Measurements from ENCODE around the gene CCDC174.
"Not testable (repeated sequence)": the region's sequence is repeated elsewhere in the genome, so short reads cannot be mapped to it uniquely, and the experiment has no call there.

CCDC174 gene

DNA sequence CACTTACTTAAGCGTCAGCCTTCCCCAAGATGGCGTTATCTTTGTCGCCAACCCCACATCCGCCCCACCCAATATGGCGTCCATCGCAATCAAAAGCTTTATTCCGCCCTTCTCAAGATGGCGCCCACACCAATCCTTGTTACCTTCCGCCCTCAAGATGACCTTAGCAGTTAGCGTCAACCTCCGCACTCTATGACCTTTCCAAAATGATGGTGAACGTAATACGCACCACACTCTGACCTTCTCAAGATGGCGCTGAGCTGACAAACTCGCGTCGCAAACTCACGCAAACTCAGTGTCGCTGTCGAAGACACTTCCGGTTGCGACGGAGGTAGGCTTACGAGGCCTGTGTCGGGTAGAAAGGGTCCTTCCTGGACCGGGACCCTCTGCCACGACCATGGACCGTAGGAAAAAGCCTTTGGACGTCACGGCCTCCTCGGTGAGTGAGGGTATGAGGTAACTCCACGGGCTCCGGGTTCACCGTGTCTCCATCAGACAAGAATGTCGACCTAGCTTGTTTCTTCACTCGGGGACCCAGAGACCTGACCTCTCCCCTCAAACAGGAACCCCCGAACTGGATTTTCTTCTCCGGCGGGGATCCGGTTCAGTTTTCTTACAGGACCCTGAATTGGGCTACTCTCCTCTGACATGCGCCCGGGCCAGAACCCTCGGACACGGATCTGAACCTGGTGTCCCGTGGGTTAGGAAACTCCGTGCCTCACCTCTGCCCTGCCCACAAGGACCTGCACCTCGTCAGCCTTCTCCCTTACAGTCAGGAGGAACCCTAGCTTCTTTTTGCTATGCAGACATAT, at the start of gene CCDC174:
Gene CCDC174 (plus strand): TSS at position 323 of the 812 bp plus-strand sequence. CDS start 75 bp downstream, at position 398.
- DNase-seq (ENCODE audit: low read depth in 3 of 3, low spot score in 1 of 3) = peak; percentile 87 to 89 (median 87)

- no peak for DNase-seq (ENCODE audit: low read depth in 3 of 3, low spot score in 1 of 3)
Observed at GRCh38 chr3:14602006-14602803, 49.4 kb upstream of the CCDC174 start.

DNA sequence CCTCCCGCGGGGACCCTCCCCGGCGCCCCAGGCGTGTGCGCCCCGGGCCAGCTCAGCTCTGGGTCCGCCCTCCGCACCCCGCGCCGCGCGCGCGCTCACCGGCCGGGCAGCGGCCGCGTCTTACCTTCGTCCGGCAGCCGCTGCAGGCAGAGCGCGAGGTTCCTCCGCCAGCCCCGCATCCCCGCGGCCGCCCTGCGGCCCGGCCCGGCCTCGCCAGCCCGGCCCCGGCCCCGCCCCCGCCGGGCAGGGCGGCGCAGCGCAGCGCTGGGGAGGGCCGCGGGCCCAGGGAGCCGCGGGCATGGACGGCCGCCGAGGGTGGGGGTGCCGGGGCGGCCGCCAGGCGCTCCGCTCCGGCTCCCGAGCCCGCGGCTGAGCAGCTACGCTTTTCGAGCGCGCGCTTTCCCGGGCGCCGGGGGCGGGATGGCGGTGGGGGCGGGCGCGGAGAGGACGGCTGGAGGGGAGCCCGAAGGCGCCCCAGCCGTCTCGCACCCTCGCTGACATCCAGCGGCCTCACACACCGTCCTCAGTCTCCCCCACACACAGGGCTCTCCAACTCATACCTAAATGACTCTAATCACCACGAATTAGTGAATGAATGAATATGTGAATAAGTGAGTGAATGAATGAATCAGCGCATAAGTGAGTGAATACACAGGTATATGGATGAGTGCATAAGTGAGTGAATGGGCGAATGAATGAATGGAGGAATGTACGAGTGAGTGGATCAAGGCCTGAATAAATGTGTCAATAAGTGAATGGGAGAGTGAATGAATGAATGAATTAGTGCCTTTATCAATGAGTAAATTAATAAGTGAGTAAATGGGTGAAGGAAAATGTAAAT, 48.5 kb upstream of the CCDC174 start:
- DNase-seq (ENCODE audit: low read depth in 3 of 3, low spot score in 1 of 3) = no peak

- DNase-seq (ENCODE audit: low read depth in 3 of 3, low spot score in 1 of 3) = no peak
Observed at GRCh38 chr3:14605067-14605466, 46.5 kb upstream of the CCDC174 start.

- no peak for DNase-seq (ENCODE audit: low read depth in 3 of 3, low spot score in 1 of 3)
Observed at GRCh38 chr3:14605744-14606143, 45.8 kb upstream of the CCDC174 start.

- DNase-seq (ENCODE audit: low read depth in 3 of 3, low spot score in 1 of 3) = no peak
Observed at GRCh38 chr3:14606669-14607339, 44.8 kb upstream of the CCDC174 start.

- no peak for DNase-seq (ENCODE audit: low read depth in 3 of 3, low spot score in 1 of 3)
Observed at GRCh38 chr3:14608298-14608697, 43.3 kb upstream of the CCDC174 start.

DNA sequence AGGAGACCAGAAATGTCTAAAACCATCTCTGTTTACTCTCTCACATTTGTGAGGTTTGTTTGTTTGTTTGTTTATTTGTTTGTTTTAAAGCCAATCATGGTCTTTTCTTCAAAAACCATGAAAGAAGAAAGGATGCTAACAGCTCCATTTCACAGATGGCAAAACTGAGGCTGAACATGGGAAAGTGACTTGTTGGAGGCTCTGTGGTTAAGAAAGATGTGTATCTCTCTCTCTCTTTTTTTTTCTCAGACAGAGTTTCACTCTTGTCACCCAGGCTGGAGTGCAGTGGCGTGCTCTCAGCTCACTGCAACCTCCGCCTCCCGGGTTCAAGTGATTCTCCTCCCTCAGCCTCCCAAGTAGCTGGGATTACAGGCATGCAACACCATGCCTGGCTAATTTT, 42.5 kb upstream of the CCDC174 start:
- not testable (repeated sequence) for DNase-seq (ENCODE audit: low read depth in 3 of 3, low spot score in 1 of 3)

DNA sequence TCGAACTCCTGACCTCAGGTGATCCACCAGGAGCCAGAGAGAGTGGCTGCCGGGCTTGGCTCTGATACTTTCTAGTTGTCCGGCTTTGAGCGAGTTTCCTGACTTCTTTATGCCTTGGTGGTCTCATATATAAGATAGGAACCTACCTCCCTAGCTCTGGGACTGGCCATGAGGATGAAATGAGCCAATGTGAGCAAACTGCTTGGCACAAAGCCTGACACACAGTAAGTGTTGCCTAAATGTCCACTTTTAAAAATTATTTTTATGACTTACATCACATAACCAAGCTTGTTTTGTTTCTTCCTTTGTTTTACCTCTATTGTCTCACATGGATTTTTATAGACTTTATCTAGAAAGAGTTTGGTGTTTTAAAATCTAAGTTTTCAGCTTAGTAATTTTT, 42.1 kb upstream of the CCDC174 start:
- no peak for DNase-seq (ENCODE audit: low read depth in 3 of 3, low spot score in 1 of 3)

DNA sequence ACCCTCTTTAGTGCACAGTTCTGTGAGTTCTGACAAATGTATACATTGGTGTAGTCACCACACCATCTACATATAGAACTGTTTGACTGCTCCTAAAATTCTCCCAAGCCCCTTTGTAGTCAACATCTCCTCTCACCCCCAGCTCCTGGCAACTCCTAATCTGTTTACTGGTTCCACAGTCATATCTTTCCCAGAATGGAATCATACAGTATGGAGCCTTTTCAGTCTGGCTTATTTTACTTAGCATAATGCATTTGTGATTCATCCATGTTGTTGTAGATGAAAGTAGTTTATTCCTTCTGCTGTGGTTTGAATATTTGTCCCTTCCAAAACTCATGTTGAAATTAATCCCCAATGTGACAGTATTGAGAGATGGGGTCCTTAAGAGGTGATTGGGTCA, 41.6 kb upstream of the CCDC174 start:
- no peak for DNase-seq (ENCODE audit: low read depth in 3 of 3, low spot score in 1 of 3)

DNA sequence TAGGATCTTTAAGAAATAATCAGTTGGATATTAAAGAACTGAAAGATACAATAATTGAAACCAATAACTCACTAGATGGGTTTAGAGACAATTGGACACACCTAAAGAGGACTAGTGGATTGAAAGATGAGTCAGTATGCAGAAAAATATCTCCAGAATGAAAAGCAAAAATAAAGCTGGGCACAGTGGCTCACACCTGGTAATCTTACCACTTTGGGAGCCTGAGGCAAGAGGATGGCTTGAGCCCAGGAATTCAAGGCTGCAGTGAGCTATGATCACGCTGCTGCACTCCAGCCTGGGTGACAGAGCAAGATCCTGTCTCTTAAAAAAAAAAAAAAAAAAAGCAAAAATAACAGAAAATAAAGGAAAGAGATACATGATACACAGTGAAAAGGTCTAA, 37.4 kb upstream of the CCDC174 start:
- DNase-seq (ENCODE audit: low read depth in 3 of 3, low spot score in 1 of 3) = no peak

DNA sequence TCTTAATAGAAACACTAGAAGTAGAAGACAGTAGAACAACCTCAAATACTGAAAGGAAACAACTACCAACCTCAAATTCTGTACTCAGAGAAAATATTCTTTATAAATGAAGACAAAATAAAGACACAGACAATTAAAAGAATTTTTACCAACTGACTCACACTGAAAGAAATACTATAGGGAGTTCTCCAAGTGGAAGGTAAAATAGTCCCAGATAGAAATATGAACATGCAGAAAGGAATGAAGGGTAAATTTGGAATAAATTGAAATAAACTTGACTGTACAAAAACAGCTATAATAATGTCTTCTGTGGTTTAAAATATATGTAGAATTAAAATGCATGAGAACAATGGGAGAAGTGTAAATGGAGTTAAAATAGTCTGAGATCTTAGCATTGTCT, 36.7 kb upstream of the CCDC174 start:
- DNase-seq (ENCODE audit: low read depth in 3 of 3, low spot score in 1 of 3) = no peak

DNA sequence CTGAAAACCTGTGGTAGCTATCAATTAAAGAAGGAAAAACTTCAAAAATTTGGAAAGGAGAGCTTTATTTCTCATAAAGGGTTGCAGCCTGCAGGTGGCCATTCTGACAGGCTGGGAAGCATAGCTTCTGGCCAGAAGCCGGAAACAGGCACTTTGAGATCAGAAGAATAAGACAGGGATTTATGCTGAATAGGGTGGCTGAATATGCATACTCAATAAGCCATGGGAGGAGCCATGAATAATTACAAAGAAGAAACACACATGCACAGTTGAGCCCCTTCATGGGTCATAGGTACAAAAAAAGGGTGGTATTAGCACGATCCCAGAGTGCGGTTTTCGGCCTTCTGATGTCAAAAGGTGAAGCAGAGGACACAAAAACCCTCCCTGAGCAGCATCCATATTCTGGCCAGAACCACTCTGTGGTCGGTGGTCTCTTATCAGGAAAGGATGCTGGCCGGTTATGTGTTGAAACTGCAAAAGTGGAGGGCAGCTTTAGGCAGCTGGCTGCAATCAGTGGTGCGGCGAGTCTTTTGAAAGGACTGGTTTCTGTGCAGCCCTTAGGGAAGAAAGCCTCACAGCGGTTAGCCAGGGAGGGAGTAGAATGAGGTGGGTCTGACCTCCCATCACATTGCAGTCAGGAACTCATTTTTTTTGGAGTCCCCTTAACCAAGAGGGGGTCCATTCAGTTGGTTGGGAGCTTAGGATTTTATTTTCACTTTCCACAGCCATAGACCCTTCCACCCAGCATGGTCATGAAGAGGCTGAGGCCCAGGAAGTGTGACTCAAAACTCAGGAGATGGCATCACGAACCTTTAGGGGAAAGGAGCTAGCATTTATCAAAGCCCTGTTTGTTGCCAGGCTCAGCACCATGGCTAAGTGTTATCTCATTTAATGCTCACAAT, 34.7 kb upstream of the CCDC174 start:
- DNase-seq (ENCODE audit: low read depth in 3 of 3, low spot score in 1 of 3) = no peak

DNA sequence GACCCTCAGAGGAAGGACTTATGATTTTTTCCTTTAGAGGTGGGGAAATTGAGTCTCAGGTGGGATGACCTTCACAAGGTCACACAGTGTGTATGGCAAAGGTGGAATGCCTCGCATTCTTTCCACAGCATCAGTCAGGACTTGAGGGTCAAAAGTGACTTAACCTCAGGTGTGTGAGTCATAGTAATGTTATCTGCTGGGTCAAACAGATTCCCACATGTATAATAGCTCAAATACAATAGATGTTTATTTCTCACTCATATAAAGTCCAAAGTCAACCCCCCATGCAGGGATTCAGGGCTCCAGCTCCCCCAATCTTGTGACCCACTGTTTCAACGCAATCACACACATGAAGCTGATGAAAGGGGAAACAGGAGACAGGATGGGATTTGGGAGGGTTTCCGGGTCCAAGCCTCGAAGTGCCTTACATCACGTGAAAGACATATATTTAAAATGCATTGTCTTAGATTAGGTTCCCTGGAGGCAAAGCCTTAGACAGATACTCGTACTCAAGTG, 34.0 kb upstream of the CCDC174 start:
- DNase-seq (ENCODE audit: low read depth in 3 of 3, low spot score in 1 of 3) = no peak

DNA sequence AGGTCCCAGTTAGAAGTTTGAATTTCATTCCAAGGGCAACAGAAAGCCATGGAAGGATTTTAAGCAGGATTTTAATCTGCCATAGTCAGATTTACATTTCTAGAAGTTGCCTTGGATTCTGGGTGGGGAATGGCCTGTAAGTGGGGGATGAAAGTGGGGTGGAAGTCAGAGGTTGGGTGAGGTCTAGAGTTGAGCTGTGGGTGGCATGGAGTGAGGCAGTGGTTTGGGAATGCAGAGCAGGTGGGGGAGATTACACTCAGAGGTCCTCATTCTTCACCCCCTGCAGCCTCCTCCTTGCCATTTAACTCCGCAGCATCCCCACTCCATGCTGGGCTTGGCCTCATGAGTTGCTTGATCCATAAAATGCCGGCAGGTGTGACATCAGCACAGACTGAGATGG, 32.0 kb upstream of the CCDC174 start:
- no peak for DNase-seq (ENCODE audit: low read depth in 3 of 3, low spot score in 1 of 3)

DNA sequence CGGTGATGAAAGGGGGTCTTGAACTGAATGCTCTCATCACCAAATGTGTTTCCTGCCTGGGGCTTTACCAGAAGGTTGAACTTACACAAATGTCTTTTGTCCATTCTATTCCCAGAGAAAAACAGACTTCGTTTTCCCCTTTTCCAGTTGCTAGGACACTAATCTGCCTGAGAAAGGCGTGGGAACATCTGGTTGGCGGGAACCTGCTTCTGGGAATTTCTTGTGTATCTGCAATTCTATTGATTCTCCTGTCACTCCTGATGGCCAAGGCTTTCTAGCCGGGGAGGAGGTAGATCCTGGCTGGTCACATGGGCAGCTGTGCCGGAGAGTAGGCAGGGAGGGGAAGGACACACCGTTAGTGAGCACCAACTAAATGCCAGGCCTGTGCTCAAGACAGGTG, 31.1 kb upstream of the CCDC174 start:
- DNase-seq (ENCODE audit: low read depth in 3 of 3, low spot score in 1 of 3) = no peak

DNA sequence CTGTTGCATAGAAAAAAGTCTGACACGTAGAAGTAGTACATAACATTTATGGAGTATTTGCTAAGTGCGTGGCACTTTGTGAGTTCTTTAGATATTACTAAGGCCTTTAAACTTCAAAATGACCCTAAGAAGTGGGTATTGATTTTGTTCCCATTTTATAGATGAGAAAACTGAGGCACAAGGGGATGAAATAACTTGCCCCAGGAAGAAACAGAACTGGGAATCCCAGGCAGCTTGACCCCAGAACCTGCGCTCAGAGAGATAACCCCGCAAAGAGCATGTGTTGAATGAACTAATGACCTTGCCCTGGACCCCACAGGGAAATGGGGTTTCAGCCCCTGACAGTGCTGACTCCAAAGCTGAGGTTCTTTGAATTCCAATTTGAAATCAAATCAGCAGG, 30.5 kb upstream of the CCDC174 start:
- DNase-seq (ENCODE audit: low read depth in 3 of 3, low spot score in 1 of 3) = no peak

DNA sequence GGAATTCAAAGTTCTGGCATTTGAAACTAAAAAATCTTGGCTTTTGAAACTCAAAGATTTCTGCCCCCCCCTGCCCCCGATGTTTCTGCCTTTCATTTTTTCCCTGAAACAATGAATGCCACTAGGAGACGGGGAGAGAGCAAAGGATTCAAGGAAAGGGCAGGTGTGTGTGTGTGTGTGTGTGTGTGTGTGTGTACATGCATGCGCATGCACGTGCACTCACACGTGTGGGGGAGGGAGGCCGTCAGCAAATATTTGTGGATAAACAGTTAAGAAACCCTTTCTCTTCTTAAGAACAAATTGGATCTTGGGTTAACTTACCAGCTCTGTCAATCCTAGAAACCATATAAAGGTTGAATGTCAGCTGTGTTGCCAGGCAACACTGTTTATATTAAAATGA, 29.2 kb upstream of the CCDC174 start:
- DNase-seq (ENCODE audit: low read depth in 3 of 3, low spot score in 1 of 3) = no peak

GRCh38 chr3:14623569-14624051, 28.0 kb upstream of the CCDC174 start:
- no peak for DNase-seq (ENCODE audit: low read depth in 3 of 3, low spot score in 1 of 3)

- no peak for DNase-seq (ENCODE audit: low read depth in 3 of 3, low spot score in 1 of 3)
Observed at GRCh38 chr3:14624498-14624897, 27.1 kb upstream of the CCDC174 start.
